Subcutaneous preadipocyte (primary cell): ENCODE data around the gene HIGD1C. TPM values are rescaled to one million over a fixed set of nuclear protein-coding genes. Genes with fewer than 3 reads are reported as not detected.

Experiments
- small RNA-seq: library from RNA; depleted of rRNA; stranded (forward); fragments of <200 nt; gene quantifications from one replicate; pipeline ENCODE3, GENCODE V24; 2012
- total RNA-seq: library from RNA; depleted of rRNA; stranded (reverse); fragments of >200 nt; gene quantifications from 2 replicates; pipeline ENCODE4 v1.2.3, GENCODE V29; 2012

Gene HIGD1C
- total RNA-seq, result not detected in 2 replicates

GRCh38 chr12:50952510-50952909 lies at the start of gene HIGD1C:
Gene HIGD1C, plus strand, starts transcription at chr12:50952544. Its CDS starts 1,455 bp downstream, at chr12:50953999.

Small RNAs within 50 kb of the gene (small RNA-seq; reads per million reads assigned to genes)
- not detected for gene AC008121.1
- gene RF00019, result not detected
- gene RNU6-87P, result not detected

Other genes with a start within 250 kb of the HIGD1C start
- 27.4 and 28.7 TPM in 2 replicates for gene ATF1, start 188.4 kb upstream of the HIGD1C start, total RNA-seq
- gene TMPRSS12, start 109.6 kb upstream of the HIGD1C start, total RNA-seq, result not detected in 2 replicates
- gene SLC11A2, start 73.8 kb downstream of the HIGD1C start, total RNA-seq, result 43.4 and 44.4 TPM in 2 replicates
- 46.1 and 48.1 TPM in 2 replicates for gene LETMD1, start 95.8 kb downstream of the HIGD1C start, total RNA-seq
- gene CSRNP2, start 131.1 kb downstream of the HIGD1C start, total RNA-seq, result 12.5 and 15.4 TPM in 2 replicates
- gene TFCP2, start 220.6 kb downstream of the HIGD1C start, total RNA-seq, result 7.0 and 7.4 TPM in 2 replicates